GM23338 (cell line): ENCODE results near the gene IGIP. TPM values are rescaled to one million over a fixed set of nuclear protein-coding genes. Genes with fewer than 3 reads are reported as not detected.

Experiments
- EZH2 ChIP-seq: fragments of 200-600 bp; sonication (generic); IDR thresholded peaks from one replicate; pipeline ENCODE4 v1.8.0; 2017; ENCODE audit warnings: antibody characterized with exemption, mild to moderate bottlenecking, low read depth; ENCODE audit not compliant: unreplicated experiment
- JUNB ChIP-seq: IDR thresholded peaks from one replicate; pipeline ENCODE4 v1.6.1; 2016; ENCODE audit warnings: antibody characterized with exemption; ENCODE audit not compliant: unreplicated experiment
- POLR2AphosphoS5 ChIP-seq: IDR thresholded peaks from 2 replicates; pipeline ENCODE4 v1.6.1; 2016; ENCODE audit warnings: antibody characterized with exemption, low read depth
- ZNF114 ChIP-seq: fragments of 250-450 bp; sonication (Bioruptor Pico); IDR thresholded peaks from 2 replicates; pipeline ENCODE4 v1.5.0; 2020; ENCODE audit warnings: mild to moderate bottlenecking, moderate library complexity
- ZNF462 ChIP-seq: fragments of 250-450 bp; sonication (Bioruptor Pico); IDR thresholded peaks from 2 replicates; pipeline ENCODE4 v1.5.0; 2020; ENCODE audit warnings: mild to moderate bottlenecking, moderate library complexity
- polyA plus RNA-seq: library from polyadenylated mRNA; unstranded; fragments of >200 nt; fragmentation: Nextera tagmentation; extraction: Ambion mirVana; gene quantifications from 2 replicates; pipeline ENCODE4 v1.2.1, GENCODE V29; 2016
- total RNA-seq: library from RNA; depleted of rRNA; stranded (reverse); fragments of >200 nt; shearing (Covaris generic); gene quantifications from 2 replicates; pipeline ENCODE4 v1.2.3, GENCODE V29; 2014
- TF ChIP-seq, protein P1 (sequence below): IDR thresholded peaks from one replicate; pipeline ENCODE4 v1.6.1; 2018; ENCODE audit warnings: antibody characterized with exemption; ENCODE audit not compliant: unreplicated experiment
- TF ChIP-seq, protein P2 (sequence below), 2 experiments: fragments of 200-600 bp in 1 of 2; sonication (generic) in 1 of 2; conservative IDR thresholded peaks; 2 replicates each; pipeline versions ENCODE4 v1.5.1 to v1.6.1; 2016 to 2017; ENCODE audit warnings: antibody characterized with exemption in 2 of 2, low read depth in 2 of 2, mild to moderate bottlenecking in 2 of 2, moderate library complexity in 1 of 2

Gene IGIP
- total and polyA plus RNA-seq, 2 experiments from 2014 or later: 0.21 to 0.38 TPM

- no peak for TF ChIP-seq ZNF462 (CRISPR knock-in tag)
- TF ChIP-seq ZNF114 (CRISPR knock-in tag): no peak
- no peak for TF ChIP-seq JUNB
- TF ChIP-seq EZH2: no peak
- no peak for TF ChIP-seq POLR2AphosphoS5
- TF ChIP-seq, protein P1, sequence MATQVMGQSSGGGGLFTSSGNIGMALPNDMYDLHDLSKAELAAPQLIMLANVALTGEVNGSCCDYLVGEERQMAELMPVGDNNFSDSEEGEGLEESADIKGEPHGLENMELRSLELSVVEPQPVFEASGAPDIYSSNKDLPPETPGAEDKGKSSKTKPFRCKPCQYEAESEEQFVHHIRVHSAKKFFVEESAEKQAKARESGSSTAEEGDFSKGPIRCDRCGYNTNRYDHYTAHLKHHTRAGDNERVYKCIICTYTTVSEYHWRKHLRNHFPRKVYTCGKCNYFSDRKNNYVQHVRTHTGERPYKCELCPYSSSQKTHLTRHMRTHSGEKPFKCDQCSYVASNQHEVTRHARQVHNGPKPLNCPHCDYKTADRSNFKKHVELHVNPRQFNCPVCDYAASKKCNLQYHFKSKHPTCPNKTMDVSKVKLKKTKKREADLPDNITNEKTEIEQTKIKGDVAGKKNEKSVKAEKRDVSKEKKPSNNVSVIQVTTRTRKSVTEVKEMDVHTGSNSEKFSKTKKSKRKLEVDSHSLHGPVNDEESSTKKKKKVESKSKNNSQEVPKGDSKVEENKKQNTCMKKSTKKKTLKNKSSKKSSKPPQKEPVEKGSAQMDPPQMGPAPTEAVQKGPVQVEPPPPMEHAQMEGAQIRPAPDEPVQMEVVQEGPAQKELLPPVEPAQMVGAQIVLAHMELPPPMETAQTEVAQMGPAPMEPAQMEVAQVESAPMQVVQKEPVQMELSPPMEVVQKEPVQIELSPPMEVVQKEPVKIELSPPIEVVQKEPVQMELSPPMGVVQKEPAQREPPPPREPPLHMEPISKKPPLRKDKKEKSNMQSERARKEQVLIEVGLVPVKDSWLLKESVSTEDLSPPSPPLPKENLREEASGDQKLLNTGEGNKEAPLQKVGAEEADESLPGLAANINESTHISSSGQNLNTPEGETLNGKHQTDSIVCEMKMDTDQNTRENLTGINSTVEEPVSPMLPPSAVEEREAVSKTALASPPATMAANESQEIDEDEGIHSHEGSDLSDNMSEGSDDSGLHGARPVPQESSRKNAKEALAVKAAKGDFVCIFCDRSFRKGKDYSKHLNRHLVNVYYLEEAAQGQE: no peak
- TF ChIP-seq, protein P2, sequence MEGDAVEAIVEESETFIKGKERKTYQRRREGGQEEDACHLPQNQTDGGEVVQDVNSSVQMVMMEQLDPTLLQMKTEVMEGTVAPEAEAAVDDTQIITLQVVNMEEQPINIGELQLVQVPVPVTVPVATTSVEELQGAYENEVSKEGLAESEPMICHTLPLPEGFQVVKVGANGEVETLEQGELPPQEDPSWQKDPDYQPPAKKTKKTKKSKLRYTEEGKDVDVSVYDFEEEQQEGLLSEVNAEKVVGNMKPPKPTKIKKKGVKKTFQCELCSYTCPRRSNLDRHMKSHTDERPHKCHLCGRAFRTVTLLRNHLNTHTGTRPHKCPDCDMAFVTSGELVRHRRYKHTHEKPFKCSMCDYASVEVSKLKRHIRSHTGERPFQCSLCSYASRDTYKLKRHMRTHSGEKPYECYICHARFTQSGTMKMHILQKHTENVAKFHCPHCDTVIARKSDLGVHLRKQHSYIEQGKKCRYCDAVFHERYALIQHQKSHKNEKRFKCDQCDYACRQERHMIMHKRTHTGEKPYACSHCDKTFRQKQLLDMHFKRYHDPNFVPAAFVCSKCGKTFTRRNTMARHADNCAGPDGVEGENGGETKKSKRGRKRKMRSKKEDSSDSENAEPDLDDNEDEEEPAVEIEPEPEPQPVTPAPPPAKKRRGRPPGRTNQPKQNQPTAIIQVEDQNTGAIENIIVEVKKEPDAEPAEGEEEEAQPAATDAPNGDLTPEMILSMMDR (conservative IDR thresholded peaks at IDR 0.05; ENCODE audit: low read depth in 2 of 2): no peak
Observed at GRCh38 chr5:140166911-140167310, 41.2 kb downstream of the IGIP start (continued).
